ENCODE measurements around the gene DIS3L2. TPM values are rescaled to one million over a fixed set of nuclear protein-coding genes. Genes with fewer than 3 reads are reported as not detected.

DIS3L2 gene
- total and polyA plus RNA-seq, 2 donors: 16.3 to 21.6 TPM

DNA sequence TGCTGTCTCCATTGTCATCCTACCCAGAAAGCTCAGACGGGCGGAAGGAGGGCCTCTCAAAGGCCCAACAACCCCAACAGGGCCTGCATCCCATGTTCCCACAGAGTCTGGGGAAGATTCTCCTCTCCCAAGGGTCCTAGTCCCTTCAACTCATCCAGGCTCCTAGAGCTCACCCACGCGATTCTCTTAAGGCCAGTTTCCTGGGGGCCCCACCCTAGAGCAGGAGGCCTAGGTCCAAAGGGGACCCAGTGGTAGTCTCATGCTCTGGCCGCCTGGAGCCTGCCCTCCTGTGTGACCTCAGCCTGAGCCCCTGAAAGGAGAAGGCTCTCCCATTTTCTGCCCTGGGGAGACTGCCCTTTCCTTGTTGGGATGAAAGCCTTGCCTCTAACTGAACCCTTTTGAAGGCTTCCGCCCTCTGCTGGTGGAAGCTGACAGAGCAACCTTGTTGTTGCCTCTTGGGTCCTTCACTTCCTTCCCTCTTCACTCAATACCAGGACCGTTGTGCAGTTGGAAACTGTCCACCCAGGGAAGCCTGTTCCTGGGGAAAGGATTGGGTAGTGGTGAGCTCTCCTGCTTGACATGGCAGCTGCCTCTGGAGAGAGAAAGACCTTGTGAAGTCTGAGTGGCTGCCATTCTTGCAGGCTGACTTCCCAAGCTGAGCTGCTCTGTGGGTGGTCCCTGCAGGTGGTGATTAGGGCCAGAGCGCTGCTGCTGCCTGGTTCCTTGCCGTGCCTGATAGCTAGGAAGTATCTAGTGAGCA is 331.1 kb downstream of the DIS3L2 start:
- 79% methylated on average over 9 of the region's 9 CpGs for WGBS
- peak overlapping the region; percentile 47 to 68 for H3K27ac ChIP-seq (ENCODE audit: low read depth in 1 of 2, low read length in 1 of 2)
- peak in 3 of 9 donors; percentile 60 to 84 (median 72) for DNase-seq (ENCODE audit: low read depth in 6 of 9, low spot score in 9 of 9)

DNA sequence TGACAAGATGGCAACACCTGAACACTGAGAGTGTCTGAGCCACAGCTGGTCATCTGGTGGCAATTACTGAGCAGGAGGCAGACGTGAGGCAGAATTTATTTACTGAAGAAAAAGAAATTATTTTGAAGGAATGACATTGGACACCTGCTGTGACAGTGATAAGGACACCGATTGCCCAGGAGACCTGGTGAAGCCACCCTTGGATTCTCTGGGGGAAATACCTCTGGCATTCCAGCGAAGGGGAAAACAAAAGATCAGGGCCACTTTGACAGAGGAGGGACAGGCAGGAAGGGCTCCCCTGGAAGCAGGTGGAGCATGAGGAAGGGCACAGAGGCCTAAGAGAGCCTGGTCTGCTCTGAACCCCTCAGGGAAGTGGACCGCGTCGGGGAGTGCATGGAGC is 331.7 kb downstream of the DIS3L2 start:
- Histone ChIP-seq H3K36me3 (ENCODE audit: control insufficient read depth in 2 of 2, insufficient read depth in 2 of 2, low read length in 1 of 2) (peaks cover 6 to 13% of the 10 kb centered on the region in 2 donors), H3K4me3 (ENCODE audit: low read length in 2 of 2) (no peak overlapping the region), H3K4me1 (ENCODE audit: control insufficient read depth in 2 of 2, insufficient read depth in 2 of 2, low read length in 2 of 2) (peaks cover 34 to 63% of the 10 kb centered on the region in 2 donors), H3K27me3 (ENCODE audit: control insufficient read depth in 2 of 2, insufficient read depth in 1 of 2, low read length in 1 of 2) (no peaks in the 10 kb centered on the region), H3K27ac (ENCODE audit: low read depth in 1 of 2, low read length in 1 of 2) (peak overlapping the region in 1 of 2 donors; percentile 68), H3K9me3 (ENCODE audit: control insufficient read depth in 2 of 2, insufficient read depth in 1 of 2, low read length in 1 of 2) (no peaks in the 10 kb centered on the region)
- no peak for DNase-seq (ENCODE audit: low read depth in 6 of 9, low spot score in 9 of 9)
- 94% methylated on average over 6 of the region's 6 CpGs for WGBS

More for the DNA sequence above, 331.1 kb downstream of the DIS3L2 start:
- Histone ChIP-seq H3K27me3 (ENCODE audit: control insufficient read depth in 2 of 2, insufficient read depth in 1 of 2, low read length in 1 of 2) (no peaks in the 10 kb centered on the region), H3K36me3 (ENCODE audit: control insufficient read depth in 2 of 2, insufficient read depth in 2 of 2, low read length in 1 of 2) (peaks cover 6 to 13% of the 10 kb centered on the region in 2 donors), H3K4me3 (ENCODE audit: low read length in 2 of 2) (no peak overlapping the region), H3K4me1 (ENCODE audit: control insufficient read depth in 2 of 2, insufficient read depth in 2 of 2, low read length in 2 of 2) (peaks cover 34 to 69% of the 10 kb centered on the region in 2 donors), H3K9me3 (ENCODE audit: control insufficient read depth in 2 of 2, insufficient read depth in 1 of 2, low read length in 1 of 2) (no peaks in the 10 kb centered on the region)

DNA sequence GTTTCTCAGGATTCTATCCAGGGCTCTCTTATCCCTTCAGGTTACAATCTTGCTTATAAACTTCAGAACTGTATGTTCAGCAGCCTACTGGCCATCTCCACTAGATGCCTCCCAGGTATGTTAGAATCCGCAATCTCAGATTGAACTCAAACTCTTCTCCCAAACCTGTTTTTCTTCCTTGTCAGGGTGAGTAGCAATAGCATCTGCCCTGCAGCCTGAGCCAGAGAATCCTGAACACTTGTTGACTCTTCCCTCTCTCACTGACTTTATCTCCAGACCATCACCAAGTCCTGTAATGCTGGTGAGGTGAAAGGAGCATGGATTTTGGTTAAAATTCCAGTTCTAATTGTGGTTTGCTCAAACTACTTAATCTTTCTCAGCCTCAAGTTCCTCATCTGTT is 334.5 kb downstream of the DIS3L2 start:
- Histone ChIP-seq H3K4me3 (ENCODE audit: low read length in 2 of 2) (no peak overlapping the region), H3K27me3 (ENCODE audit: control insufficient read depth in 2 of 2, insufficient read depth in 1 of 2, low read length in 1 of 2) (no peaks in the 10 kb centered on the region), H3K4me1 (ENCODE audit: control insufficient read depth in 2 of 2, insufficient read depth in 2 of 2, low read length in 2 of 2) (peaks cover 46 to 73% of the 10 kb centered on the region in 2 donors), H3K9me3 (ENCODE audit: control insufficient read depth in 2 of 2, insufficient read depth in 1 of 2, low read length in 1 of 2) (no peaks in the 10 kb centered on the region), H3K36me3 (ENCODE audit: control insufficient read depth in 2 of 2, insufficient read depth in 2 of 2, low read length in 1 of 2) (peaks cover 10 to 16% of the 10 kb centered on the region in 2 donors), H3K27ac (ENCODE audit: low read depth in 1 of 2, low read length in 1 of 2) (no peak overlapping the region)
- 94% methylated on average over 1 of the region's 1 CpG for WGBS
- DNase-seq (ENCODE audit: low read depth in 6 of 9, low spot score in 9 of 9): no peak

DNA sequence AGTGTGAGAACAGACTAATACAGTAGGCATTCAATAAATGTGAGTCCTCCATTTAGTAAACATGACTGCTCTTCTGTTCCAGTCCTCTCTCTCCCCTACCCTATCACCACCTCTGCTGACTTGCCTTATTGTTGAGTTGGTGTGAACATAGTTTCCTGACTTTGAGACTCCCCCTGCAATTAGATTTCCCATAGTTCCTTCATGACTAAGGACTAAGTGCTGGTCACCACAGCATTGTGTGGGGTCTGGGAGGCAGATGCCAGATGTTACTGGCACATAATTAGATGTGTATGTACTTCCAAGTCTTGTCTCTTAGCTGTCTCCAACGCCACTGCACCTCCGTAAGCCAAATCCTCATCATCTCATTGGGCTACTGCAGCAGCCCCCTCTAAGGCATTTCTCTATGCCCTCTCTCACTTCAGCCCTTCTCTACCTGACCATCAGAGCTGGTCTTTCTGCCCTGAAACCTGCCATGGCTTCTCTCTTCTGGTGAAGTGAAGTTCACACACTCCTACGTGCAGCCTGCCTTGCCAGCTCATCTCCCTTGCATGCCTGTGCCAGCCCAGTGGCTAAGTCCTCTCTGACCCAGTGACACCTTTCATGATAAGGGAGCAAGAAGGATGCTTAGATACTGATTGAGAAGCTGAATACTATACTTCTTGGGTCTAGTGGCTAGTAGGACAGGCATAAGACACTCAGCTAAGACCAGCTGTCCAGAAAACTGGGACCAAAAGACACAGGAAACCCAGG is 335.4 kb downstream of the DIS3L2 start:
- Histone ChIP-seq H3K4me3 (ENCODE audit: low read length in 2 of 2) (no peak overlapping the region), H3K4me1 (ENCODE audit: control insufficient read depth in 2 of 2, insufficient read depth in 2 of 2, low read length in 2 of 2) (peaks cover 51 to 70% of the 10 kb centered on the region in 2 donors), H3K27ac (ENCODE audit: low read depth in 1 of 2, low read length in 1 of 2) (no peak overlapping the region), H3K9me3 (ENCODE audit: control insufficient read depth in 2 of 2, insufficient read depth in 1 of 2, low read length in 1 of 2) (no peaks in the 10 kb centered on the region), H3K36me3 (ENCODE audit: control insufficient read depth in 2 of 2, insufficient read depth in 2 of 2, low read length in 1 of 2) (peaks cover 10 to 15% of the 10 kb centered on the region in 2 donors), H3K27me3 (ENCODE audit: control insufficient read depth in 2 of 2, insufficient read depth in 1 of 2, low read length in 1 of 2) (no peaks in the 10 kb centered on the region)
- no peak for DNase-seq (ENCODE audit: low read depth in 6 of 9, low spot score in 9 of 9)
- 97% methylated on average over 3 of the region's 3 CpGs for WGBS

DNA sequence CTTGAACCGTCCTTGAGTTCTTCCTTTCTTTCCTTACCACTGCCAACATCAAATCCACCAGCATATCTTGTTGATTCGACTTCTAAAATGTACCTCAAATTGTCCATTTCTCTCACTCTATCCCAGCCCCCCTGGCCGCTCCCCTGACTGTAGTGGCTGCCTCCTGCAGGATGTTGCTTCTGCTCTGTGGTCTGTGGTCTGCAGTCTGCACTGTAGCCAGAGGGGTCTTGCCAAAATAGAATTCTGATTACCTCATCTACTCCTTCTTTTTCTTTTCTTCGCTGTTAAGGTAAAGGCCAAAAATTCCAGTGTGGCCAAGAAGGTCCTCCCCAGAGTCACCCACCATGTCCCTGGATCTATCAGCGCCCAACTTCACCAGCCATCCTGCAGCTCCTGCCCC is 337.6 kb downstream of the DIS3L2 start:
- Histone ChIP-seq H3K4me1 (ENCODE audit: control insufficient read depth in 2 of 2, insufficient read depth in 2 of 2, low read length in 2 of 2) (peaks cover 32 to 49% of the 10 kb centered on the region in 2 donors), H3K9me3 (ENCODE audit: control insufficient read depth in 2 of 2, insufficient read depth in 1 of 2, low read length in 1 of 2) (no peaks in the 10 kb centered on the region), H3K27me3 (ENCODE audit: control insufficient read depth in 2 of 2, insufficient read depth in 1 of 2, low read length in 1 of 2) (no peaks in the 10 kb centered on the region), H3K4me3 (ENCODE audit: low read length in 2 of 2) (no peak overlapping the region), H3K27ac (ENCODE audit: low read depth in 1 of 2, low read length in 1 of 2) (peak overlapping the region in 1 of 2 donors; percentile 81), H3K36me3 (ENCODE audit: control insufficient read depth in 2 of 2, insufficient read depth in 2 of 2, low read length in 1 of 2) (peaks cover 12 to 19% of the 10 kb centered on the region in 2 donors)
- WGBS: 30% methylated on average over 5 of the region's 5 CpGs
- peak in 1 of 9 donors; percentile 59 for DNase-seq (ENCODE audit: low read depth in 6 of 9, low spot score in 9 of 9)

DNA sequence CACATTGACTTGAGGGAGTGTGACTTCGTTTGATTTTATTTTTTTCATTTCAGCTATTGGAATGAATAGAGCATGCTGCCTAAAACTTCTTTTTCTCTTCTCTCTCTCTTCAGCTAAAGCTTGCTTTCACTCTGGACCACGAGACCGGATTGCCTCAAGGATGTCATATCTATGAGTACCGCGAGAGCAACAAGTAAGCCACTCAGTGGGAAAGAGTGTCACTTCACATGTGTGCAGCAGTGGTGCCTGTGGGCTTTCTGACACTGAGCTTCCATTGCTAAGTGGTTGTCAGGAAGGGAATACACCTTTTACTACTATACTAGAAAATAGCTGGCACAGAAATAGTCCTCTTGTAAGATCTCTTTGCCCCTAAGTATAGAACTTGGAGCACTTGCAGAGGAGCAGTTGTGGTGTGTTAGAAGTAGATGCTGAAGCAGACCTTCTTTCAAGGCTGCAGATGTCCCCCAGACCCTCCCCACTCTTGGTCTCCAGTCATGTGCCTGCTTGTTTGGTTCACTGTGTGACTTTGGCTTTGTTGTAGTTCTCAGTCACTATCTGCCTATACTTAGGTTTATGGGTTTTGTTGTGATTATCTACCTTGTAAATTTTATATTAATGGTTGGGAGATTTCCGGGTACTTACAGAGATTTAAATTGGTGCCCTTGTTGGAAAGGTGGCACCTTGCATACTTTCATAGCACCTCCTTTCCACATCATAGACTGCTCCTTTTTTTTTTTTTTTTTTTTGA is 338.6 kb downstream of the DIS3L2 start:
- Histone ChIP-seq H3K27ac (ENCODE audit: low read depth in 1 of 2, low read length in 1 of 2) (peak overlapping the region; percentile 46 to 81), H3K9me3 (ENCODE audit: control insufficient read depth in 2 of 2, insufficient read depth in 1 of 2, low read length in 1 of 2) (peaks cover 0 to 1% of the 10 kb centered on the region in 2 donors), H3K4me3 (ENCODE audit: low read length in 2 of 2) (no peak overlapping the region), H3K36me3 (ENCODE audit: control insufficient read depth in 2 of 2, insufficient read depth in 2 of 2, low read length in 1 of 2) (peaks cover 17 to 24% of the 10 kb centered on the region in 2 donors), H3K27me3 (ENCODE audit: control insufficient read depth in 2 of 2, insufficient read depth in 1 of 2, low read length in 1 of 2) (no peaks in the 10 kb centered on the region), H3K4me1 (ENCODE audit: control insufficient read depth in 2 of 2, insufficient read depth in 2 of 2, low read length in 2 of 2) (peaks cover 29 to 38% of the 10 kb centered on the region in 2 donors)
- DNase-seq (ENCODE audit: low read depth in 6 of 9, low spot score in 9 of 9): peak in 1 of 9 donors; percentile 67
- WGBS: 87% methylated on average over 6 of the region's 6 CpGs

DNA sequence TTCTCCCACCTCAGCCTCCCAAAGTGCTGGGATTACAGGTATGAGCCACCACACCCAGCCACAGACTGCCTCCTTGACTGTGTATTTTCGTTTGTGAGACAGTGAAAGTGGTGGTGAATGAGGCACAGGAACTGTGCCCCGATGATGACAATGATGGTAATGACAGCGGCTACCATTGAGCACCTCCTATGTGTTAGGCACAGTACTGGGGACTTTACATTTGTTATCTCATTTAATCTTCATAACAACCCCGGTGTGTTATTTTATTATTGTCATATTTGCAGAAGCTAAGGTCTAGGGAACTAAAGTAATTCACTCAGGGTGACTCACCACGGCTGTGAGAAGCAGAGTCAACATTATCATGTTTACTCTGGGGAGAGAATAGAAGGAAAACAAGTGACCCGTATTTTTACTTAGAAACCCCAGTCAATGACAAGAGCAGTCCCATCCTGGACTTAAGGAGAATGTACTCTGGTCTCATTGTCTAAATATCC is 339.4 kb downstream of the DIS3L2 start:
- peak overlapping the region; percentile 18 to 81 for H3K27ac ChIP-seq (ENCODE audit: low read depth in 1 of 2, low read length in 1 of 2)
- peaks cover 0 to 1% of the 10 kb centered on the region in 2 donors for H3K9me3 ChIP-seq (ENCODE audit: control insufficient read depth in 2 of 2, insufficient read depth in 1 of 2, low read length in 1 of 2)
- H3K36me3 ChIP-seq (ENCODE audit: control insufficient read depth in 2 of 2, insufficient read depth in 2 of 2, low read length in 1 of 2): peaks cover 20 to 27% of the 10 kb centered on the region in 2 donors
- 96% methylated on average over 6 of the region's 6 CpGs for WGBS
- H3K27me3 ChIP-seq (ENCODE audit: control insufficient read depth in 2 of 2, insufficient read depth in 1 of 2, low read length in 1 of 2): no peaks in the 10 kb centered on the region
- peaks cover 29 to 33% of the 10 kb centered on the region in 2 donors for H3K4me1 ChIP-seq (ENCODE audit: control insufficient read depth in 2 of 2, insufficient read depth in 2 of 2, low read length in 2 of 2)
- no peak overlapping the region for H3K4me3 ChIP-seq (ENCODE audit: low read length in 2 of 2)
- DNase-seq (ENCODE audit: low read depth in 6 of 9, low spot score in 9 of 9): no peak

DNA sequence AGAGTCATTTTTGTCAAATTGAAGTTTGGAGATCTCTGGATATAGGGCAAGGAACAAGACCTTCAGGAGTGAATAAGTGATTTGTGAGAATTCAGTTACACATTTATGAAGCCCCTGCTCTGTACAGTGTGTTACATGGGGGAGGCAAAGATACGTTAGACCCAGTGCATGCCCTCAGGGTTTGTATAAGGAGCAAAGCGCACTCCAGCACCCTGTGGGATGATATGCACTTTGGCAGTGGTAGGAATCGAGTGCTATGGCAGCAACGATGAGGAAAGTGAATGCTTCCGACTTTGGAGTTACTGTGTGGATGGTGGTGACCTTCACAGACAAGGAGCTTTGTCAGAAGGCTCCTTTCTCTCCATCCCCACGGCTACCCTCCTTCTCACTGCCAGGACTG is 342.7 kb downstream of the DIS3L2 start:
- 98% methylated on average over 6 of the region's 6 CpGs for WGBS
- no peaks in the 10 kb centered on the region for H3K27me3 ChIP-seq (ENCODE audit: control insufficient read depth in 2 of 2, insufficient read depth in 1 of 2, low read length in 1 of 2)
- no peak overlapping the region for H3K4me3 ChIP-seq (ENCODE audit: low read length in 2 of 2)
- peaks cover 0 to 1% of the 10 kb centered on the region in 2 donors for H3K9me3 ChIP-seq (ENCODE audit: control insufficient read depth in 2 of 2, insufficient read depth in 1 of 2, low read length in 1 of 2)
- no peak overlapping the region for H3K27ac ChIP-seq (ENCODE audit: low read depth in 1 of 2, low read length in 1 of 2)
- DNase-seq (ENCODE audit: low read depth in 6 of 9, low spot score in 9 of 9): no peak
- H3K4me1 ChIP-seq (ENCODE audit: control insufficient read depth in 2 of 2, insufficient read depth in 2 of 2, low read length in 2 of 2): peaks cover 47 to 53% of the 10 kb centered on the region in 2 donors
- peaks cover 15 to 30% of the 10 kb centered on the region in 2 donors for H3K36me3 ChIP-seq (ENCODE audit: control insufficient read depth in 2 of 2, insufficient read depth in 2 of 2, low read length in 1 of 2)
